ENCODE data around the gene PPP1R15B.

GRCh38 chr1:204361341-204361771 lies 50.3 kb downstream of the PPP1R15B start:
- no peak for TF ChIP-seq ZNF274 (IDR thresholded peaks at IDR 0.05; ENCODE audit: low read depth, low read length)
- TF ChIP-seq YY1 (IDR thresholded peaks at IDR 0.05; ENCODE audit: insufficient read depth, insufficient read length): no peak

Data from NT2/D1 (cell line).